Large intestine (tissue), 3 donors: Measurements from ENCODE around the gene USP20. TPM values are rescaled to one million over a fixed set of nuclear protein-coding genes. Genes with fewer than 3 reads are reported as not detected.

Source experiments
- DNase-seq, 2 donors: peaks; one replicate each; pipeline versions ENCODE4 v3.0.0 to v3.0.0-alpha.2; 2013
- H3K27ac ChIP-seq: one replicate; pipeline ENCODE4 v1.5.1; 2013; ENCODE audit warnings: low read length
- H3K27me3 ChIP-seq: 2 replicates; pipeline ENCODE4 v1.6.1; 2013; ENCODE audit warnings: low read length; ENCODE audit not compliant: control insufficient read depth, insufficient read depth
- H3K36me3 ChIP-seq: 2 replicates; pipeline ENCODE4 v1.6.1; 2013; ENCODE audit warnings: low read length; ENCODE audit not compliant: control insufficient read depth, insufficient read depth
- H3K4me1 ChIP-seq: one replicate; pipeline ENCODE4 v1.6.1; 2013; ENCODE audit warnings: low read length; ENCODE audit not compliant: control insufficient read depth, insufficient read depth
- H3K4me3 ChIP-seq: one replicate; pipeline ENCODE4 v1.5.1; 2013; ENCODE audit warnings: low read length
- H3K9me3 ChIP-seq: one replicate; pipeline ENCODE4 v1.6.1; 2013; ENCODE audit warnings: mild to moderate bottlenecking, low read depth, low read length, moderate library complexity; ENCODE audit not compliant: control insufficient read depth
- WGBS: methylation state at CpG from one replicate; pipeline ENCODE4 v1.1.5; 2013; ENCODE audit warnings: low lambda C conversion rate; ENCODE audit not compliant: insufficient coverage; 5-methylcytosine and 5-hydroxymethylcytosine counted together
- polyA plus RNA-seq: library from polyadenylated mRNA; unstranded; fragments of 120-200 nt; gene quantifications from one replicate; pipeline ENCODE4 v1.2.1, GENCODE V29; 2013

Gene USP20
- polyA plus RNA-seq, 1 donor: 17.7 TPM

DNA sequence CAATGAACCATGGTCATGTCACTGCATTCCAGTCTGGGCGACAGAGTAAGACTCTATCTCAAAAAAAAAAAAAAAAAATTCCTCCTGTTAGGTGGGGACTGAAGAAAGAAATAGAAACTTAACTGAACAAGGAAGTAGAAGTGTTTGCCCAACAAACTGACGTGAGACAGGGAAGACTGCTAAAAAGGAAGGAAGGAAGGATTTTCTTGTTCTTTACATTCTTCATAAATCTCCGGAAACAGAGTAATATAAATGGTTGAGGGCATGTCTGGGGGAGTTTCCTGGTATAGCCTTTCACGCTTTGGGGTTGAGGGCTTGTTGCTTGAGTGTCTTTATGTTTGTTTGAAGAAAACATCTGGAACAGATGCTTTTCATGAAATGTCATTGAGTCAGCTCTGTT is 29.2 kb upstream of the USP20 start:
- peaks cover 29% of the 10 kb centered on the region for H3K4me1 ChIP-seq

GRCh38 chr9:129809346-129809745 is 25.9 kb upstream of the USP20 start:
- no peak for DNase-seq
- no peak overlapping the region for H3K27ac ChIP-seq
- peaks cover 33% of the 10 kb centered on the region for H3K4me1 ChIP-seq
- H3K36me3 ChIP-seq: peaks cover 45% of the 10 kb centered on the region
- no peak overlapping the region for H3K4me3 ChIP-seq
- no peaks in the 10 kb centered on the region for H3K9me3 ChIP-seq
- 82% methylated on average over 2 of the region's 11 CpGs for WGBS
- H3K27me3 ChIP-seq: no peaks in the 10 kb centered on the region

More for the DNA sequence above, 29.2 kb upstream of the USP20 start:
- WGBS: 10% methylated on average over 1 of the region's 4 CpGs
- no peaks in the 10 kb centered on the region for H3K9me3 ChIP-seq
- H3K4me3 ChIP-seq: no peak overlapping the region
- no peak for DNase-seq
- peaks cover 29% of the 10 kb centered on the region for H3K36me3 ChIP-seq
- no peaks in the 10 kb centered on the region for H3K27me3 ChIP-seq
- no peak overlapping the region for H3K27ac ChIP-seq

- Histone ChIP-seq H3K4me1 (peaks cover 32% of the 10 kb centered on the region), H3K9me3 (no peaks in the 10 kb centered on the region), H3K27me3 (no peaks in the 10 kb centered on the region), H3K4me3 (no peak overlapping the region), H3K27ac (peak overlapping the region; percentile 69), H3K36me3 (peaks cover 51% of the 10 kb centered on the region)
- no CpG with 5 or more reads among the region's 11 CpGs for WGBS
- no peak for DNase-seq
Measured at GRCh38 chr9:129810116-129810515, 25.1 kb upstream of the USP20 start.

- DNase-seq: no peak
- WGBS: 40% methylated on average over 1 of the region's 6 CpGs
- peak overlapping the region; percentile 69 for H3K27ac ChIP-seq
- peaks cover 30% of the 10 kb centered on the region for H3K4me1 ChIP-seq
- no peak overlapping the region for H3K4me3 ChIP-seq
- H3K36me3 ChIP-seq: peaks cover 57% of the 10 kb centered on the region
- no peaks in the 10 kb centered on the region for H3K9me3 ChIP-seq
- no peaks in the 10 kb centered on the region for H3K27me3 ChIP-seq
Measured at GRCh38 chr9:129810788-129811187, 24.5 kb upstream of the USP20 start.

DNA sequence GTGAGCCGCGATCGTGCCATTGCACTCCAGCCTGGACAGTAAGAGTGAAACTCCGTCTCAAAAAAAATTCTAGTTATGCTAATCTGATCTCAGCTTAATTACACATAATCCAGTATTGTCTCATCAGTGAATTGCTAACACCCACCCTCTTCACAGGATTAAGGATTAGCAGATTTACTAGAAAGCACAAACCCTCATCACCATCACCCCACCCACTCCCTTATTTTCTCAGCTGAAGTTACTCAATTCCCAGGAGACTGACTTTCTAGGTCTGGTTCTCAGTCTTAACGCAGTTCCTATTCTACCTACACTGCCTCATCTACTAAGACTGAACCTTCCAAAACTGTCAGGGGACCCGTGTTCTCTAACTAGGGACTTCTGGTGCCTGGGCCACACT is 23.3 kb upstream of the USP20 start:
- Histone ChIP-seq H3K36me3 (peaks cover 67% of the 10 kb centered on the region), H3K4me1 (peaks cover 30% of the 10 kb centered on the region), H3K4me3 (no peak overlapping the region), H3K9me3 (no peaks in the 10 kb centered on the region), H3K27ac (peak overlapping the region; percentile 69), H3K27me3 (no peaks in the 10 kb centered on the region)
- WGBS: no CpG with 5 or more reads among the region's 6 CpGs
- no peak for DNase-seq

GRCh38 chr9:129812385-129812784 is 22.9 kb upstream of the USP20 start:
- no peak for DNase-seq
- WGBS: no CpG with 5 or more reads among the region's 9 CpGs
- Histone ChIP-seq H3K4me1 (peaks cover 30% of the 10 kb centered on the region), H3K36me3 (peaks cover 66% of the 10 kb centered on the region), H3K27ac (no peak overlapping the region), H3K4me3 (no peak overlapping the region), H3K9me3 (no peaks in the 10 kb centered on the region), H3K27me3 (no peaks in the 10 kb centered on the region)

DNA sequence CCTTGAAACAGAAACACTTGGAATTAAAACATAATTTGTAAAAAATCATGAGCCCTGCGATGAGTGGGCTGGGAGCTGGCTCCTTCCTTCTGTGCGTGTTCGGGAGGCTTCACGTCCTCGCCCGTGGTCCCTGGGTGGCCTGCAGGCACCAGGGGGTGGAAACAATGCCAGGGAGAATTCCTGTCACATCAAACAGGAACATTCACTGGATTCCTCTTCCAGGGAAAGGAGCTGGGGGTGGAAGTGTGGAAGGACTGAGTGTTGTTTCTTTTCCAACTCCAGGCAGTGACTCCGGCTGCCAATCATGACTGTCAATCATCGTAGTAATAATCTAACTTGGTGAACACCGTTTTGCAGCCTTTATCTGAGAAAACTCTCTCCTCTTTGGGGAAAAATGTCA is 21.6 kb upstream of the USP20 start:
- no peaks in the 10 kb centered on the region for H3K9me3 ChIP-seq
- no peak for DNase-seq
- peaks cover 69% of the 10 kb centered on the region for H3K36me3 ChIP-seq
- peaks cover 30% of the 10 kb centered on the region for H3K4me1 ChIP-seq
- H3K27me3 ChIP-seq: no peaks in the 10 kb centered on the region
- H3K4me3 ChIP-seq: no peak overlapping the region
- WGBS: no CpG with 5 or more reads among the region's 9 CpGs
- H3K27ac ChIP-seq: no peak overlapping the region

- H3K4me3 ChIP-seq: no peak overlapping the region
- peaks cover 64% of the 10 kb centered on the region for H3K36me3 ChIP-seq
- H3K4me1 ChIP-seq: peaks cover 24% of the 10 kb centered on the region
- DNase-seq: no peak
- H3K27ac ChIP-seq: no peak overlapping the region
- WGBS: 100% methylated on average over 1 of the region's 17 CpGs
- H3K27me3 ChIP-seq: no peaks in the 10 kb centered on the region
- no peaks in the 10 kb centered on the region for H3K9me3 ChIP-seq
Measured at GRCh38 chr9:129814432-129815223, 20.6 kb upstream of the USP20 start.

- H3K4me3 ChIP-seq: no peak overlapping the region
- no peak overlapping the region for H3K27ac ChIP-seq
- no peaks in the 10 kb centered on the region for H3K9me3 ChIP-seq
- peaks cover 18% of the 10 kb centered on the region for H3K4me1 ChIP-seq
- peaks cover 60% of the 10 kb centered on the region for H3K36me3 ChIP-seq
- DNase-seq: no peak
- no peaks in the 10 kb centered on the region for H3K27me3 ChIP-seq
- no CpG with 5 or more reads among the region's 11 CpGs for WGBS
Measured at GRCh38 chr9:129815278-129815677, 20.0 kb upstream of the USP20 start.

DNA sequence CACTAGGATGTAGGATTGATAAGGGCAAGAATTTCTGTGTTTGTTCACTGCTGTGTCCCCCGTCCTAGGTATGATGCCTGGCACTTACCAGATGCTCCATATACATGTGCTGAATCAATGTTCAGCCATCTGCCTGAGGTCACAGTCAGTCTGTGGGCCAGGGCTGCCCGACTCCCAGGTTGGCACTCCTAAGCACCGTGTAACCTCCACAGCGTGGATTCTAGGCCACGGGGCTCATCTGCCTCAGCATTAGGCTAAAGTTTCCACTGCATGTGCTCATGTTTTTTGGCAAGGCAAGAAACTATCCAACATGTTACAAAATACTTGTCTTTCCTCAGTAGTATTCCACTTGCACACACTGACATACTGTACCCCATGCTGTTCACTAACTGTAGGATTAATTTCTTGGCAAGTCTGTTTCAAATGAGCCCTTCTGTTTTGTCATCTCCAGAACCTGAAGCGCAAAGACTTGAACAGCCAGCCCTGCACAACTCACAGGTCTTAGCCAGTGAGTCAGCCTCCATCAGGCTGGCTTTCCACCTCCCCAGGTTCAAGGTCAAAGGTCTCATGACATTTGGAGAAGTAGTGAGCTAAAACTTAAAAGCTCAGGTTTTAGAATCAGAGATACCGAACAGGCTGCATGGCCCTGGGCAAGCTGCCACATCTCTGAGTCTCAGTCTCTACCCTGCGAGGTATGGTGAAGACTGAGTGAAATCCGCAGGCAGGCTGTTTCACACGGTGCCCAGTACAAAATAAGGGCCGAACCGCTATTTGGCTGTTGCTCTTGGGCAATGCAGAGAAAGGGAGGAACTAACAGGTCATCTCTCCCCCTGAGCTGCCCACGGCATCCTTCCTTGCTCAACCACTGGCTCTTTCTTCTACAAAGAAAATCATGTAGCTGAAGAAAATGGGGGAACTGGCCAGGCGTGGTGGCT is 18.5 kb upstream of the USP20 start:
- DNase-seq: no peak
- H3K4me1 ChIP-seq: peaks cover 5% of the 10 kb centered on the region
- no peaks in the 10 kb centered on the region for H3K9me3 ChIP-seq
- H3K27ac ChIP-seq: no peak overlapping the region
- H3K4me3 ChIP-seq: no peak overlapping the region
- H3K36me3 ChIP-seq: peaks cover 74% of the 10 kb centered on the region
- H3K27me3 ChIP-seq: no peaks in the 10 kb centered on the region
- WGBS: no CpG with 5 or more reads among the region's 14 CpGs
